GM18498 (cell line): Measurements from ENCODE around the gene PGLYRP4.
"Not testable (repeated sequence)": the region's sequence is repeated elsewhere in the genome, so short reads cannot be mapped to it uniquely, and the experiment has no call there.

Experiments
- ATAC-seq: cut with Tn5 transposase; IDR thresholded peaks from one replicate; pipeline ENCODE4 v1.9.1; 2021; ENCODE audit warnings: mild to moderate bottlenecking, moderate library complexity; ENCODE audit not compliant: unreplicated experiment

Gene PGLYRP4

DNA sequence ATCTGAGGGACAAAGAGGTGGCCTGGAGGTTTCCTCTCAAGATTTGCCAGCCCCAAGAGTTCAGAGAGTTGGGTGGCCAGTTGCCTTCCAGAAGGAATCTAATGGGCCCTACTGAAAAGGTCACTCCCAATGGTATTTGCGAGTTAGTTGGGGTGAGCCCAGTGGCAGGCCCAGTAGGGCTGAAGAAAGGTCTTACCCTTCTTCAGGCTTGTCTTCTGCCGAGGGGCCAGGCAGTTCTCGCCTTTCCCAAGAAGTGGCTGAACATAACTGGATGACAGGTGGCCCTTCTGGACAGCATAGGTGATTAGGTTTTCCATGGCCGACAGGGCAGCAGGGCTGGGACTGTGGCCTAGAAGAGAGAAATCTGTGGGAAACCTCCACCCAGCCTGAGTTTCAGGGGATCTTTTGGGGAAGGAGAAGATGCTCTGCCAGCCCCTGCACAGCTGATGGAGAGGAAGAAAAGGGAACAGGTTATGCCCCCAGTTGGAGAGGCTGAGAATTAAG lies 7.2 kb downstream of the PGLYRP4 start:
- ATAC-seq: no peak

DNA sequence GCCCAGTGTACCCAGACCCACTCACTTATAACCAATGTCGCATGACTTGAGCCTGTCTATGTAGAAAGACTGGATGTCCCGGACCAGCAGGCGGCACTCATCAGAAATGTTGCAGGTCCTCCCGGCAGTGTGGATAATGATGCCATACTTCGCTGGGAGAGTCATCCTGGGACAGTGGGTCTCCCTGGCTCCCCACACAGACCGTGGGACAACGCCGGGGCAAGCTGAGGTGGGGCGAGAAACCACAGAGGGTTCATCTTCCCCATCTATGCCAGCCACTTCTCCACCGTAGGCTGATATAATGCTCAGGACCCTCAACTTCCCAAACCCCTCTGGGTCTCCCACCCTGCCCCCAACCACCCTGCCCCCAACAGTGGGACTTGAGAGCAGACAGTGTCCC lies 8.3 kb downstream of the PGLYRP4 start:
- ATAC-seq: no peak

GRCh38 chr1:153339802-153340201 lies 8.8 kb downstream of the PGLYRP4 start:
- ATAC-seq: no peak

DNA sequence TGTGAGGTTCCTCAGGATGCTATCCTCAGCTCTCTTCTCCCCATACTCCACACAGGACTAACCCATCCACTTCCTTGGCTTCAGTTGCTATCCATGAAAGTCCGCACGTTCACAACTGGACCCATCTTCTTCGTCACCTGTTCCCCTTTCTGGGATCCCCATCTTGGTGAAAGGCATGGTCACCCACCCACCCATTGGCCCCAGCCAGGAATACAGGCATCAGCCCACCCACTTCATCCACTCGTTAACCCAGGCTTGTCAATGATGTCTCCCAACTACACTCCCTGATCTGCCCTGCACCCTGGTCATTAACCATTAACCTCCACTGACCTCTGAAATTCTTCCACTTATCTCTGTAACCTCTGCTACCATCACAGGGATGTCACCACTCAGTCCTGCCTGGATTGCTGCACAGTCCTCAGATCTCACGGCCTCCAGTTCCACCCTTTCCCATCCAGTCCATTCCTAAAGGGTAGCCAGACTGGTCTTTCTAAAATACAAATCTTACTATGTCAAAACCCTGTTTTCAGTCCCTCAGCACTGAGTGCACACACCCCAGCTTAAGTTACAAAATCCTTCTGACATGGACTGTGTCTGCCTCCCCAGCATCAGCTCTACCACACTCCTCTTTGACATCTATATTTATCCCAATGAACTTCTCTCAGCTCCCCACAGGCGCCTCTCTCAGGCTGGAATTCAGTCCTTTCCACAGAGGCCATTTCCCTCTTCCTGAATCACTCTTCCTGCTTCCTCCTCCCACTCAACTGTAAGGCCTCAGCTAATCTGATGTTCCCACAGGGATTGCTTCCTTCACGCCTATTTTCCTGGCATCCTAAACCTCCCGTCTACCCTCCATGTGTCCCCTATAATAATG lies 10.4 kb downstream of the PGLYRP4 start:
- no peak for ATAC-seq

- ATAC-seq: no peak
These were observed 12.0 kb downstream of the PGLYRP4 start for GRCh38 chr1:153336650-153337049.

GRCh38 chr1:153333902-153334301 lies 14.7 kb downstream of the PGLYRP4 start:
- ATAC-seq: no peak

GRCh38 chr1:153324912-153325311 lies 23.7 kb downstream of the PGLYRP4 start:
- ATAC-seq: no peak

- no peak for ATAC-seq
These were observed 26.1 kb downstream of the PGLYRP4 start for GRCh38 chr1:153322568-153322967.

- not testable (repeated sequence) for ATAC-seq
These were observed 30.5 kb downstream of the PGLYRP4 start for GRCh38 chr1:153318145-153318544.

- not testable (repeated sequence) for ATAC-seq
These were observed 32.6 kb downstream of the PGLYRP4 start for GRCh38 chr1:153316013-153316412.

DNA sequence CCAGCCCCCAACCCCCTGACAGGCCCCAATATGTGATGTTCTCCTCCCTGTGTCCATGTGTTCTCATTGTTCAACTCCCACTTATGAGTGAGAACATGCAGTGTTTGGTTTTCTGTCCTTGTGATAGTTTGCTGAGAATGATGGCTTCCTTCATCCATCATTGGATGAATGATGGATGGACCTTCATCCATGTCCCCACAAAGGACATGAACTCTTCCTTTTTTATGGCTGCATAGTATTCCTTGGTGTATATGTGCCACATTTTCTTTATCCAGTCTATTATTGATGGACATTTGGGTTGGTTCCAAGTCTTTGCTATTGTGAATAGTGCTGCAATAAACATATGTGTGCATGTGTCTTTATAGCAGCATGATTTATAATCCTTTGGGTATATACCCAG lies 34.3 kb downstream of the PGLYRP4 start:
- ATAC-seq: not testable (repeated sequence)

- ATAC-seq: no peak
These were observed 35.4 kb downstream of the PGLYRP4 start for GRCh38 chr1:153313288-153313687.

- ATAC-seq: no peak
These were observed 36.0 kb downstream of the PGLYRP4 start, which contains the start of gene PGLYRP3 for GRCh38 chr1:153312570-153313186. Gene PGLYRP3 (minus strand): TSS chr1:153312952. CDS start chr1:153310665, 2,287 bp downstream.

DNA sequence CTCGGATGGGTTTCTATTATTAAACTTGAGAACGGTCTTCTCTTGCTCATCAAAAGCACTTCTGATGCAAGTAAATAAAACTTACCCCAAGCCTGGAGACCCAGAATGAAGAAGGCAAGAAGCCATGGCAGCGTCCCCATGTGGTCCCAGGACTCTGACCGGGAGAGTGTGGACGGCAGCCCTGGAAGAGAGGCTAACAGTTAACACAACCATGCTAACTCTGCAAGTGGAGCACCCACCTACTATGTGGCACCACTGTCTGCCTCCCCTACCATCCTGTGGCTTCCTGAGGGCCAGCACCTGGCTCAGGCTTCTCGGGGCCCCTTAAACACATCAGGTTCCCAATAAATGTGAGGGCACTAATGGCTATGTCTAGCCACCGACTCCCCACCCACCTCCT lies 38.1 kb downstream of the PGLYRP4 start:
- ATAC-seq: no peak

GRCh38 chr1:153309441-153309840 lies 39.2 kb downstream of the PGLYRP4 start:
- no peak for ATAC-seq

GRCh38 chr1:153308540-153308939 lies 40.1 kb downstream of the PGLYRP4 start:
- no peak for ATAC-seq

GRCh38 chr1:153307221-153307600 lies 41.4 kb downstream of the PGLYRP4 start:
- no peak for ATAC-seq

GRCh38 chr1:153306303-153307220 lies 42.1 kb downstream of the PGLYRP4 start:
- no peak for ATAC-seq

GRCh38 chr1:153305682-153306081 lies 43.0 kb downstream of the PGLYRP4 start:
- no peak for ATAC-seq

DNA sequence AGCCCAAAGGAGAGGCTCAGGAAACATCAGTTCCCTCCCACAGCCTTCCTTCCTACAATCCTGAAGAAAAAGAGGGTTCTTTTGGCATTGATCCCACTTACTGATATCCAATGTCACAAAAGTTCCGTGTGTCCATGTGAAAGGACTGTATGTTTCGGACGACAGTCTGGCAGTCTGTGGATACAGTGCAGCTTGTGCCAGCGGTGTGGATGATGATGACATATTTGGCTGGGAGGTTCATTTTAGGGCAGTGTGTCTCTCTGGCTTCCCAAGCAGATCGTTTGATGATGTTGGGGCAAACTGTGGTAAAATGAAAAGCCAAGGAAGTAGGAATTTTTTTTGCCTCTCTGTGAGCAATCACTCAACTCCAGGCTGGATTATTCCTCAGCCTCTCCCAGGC lies 46.3 kb downstream of the PGLYRP4 start:
- ATAC-seq: no peak

- no peak for ATAC-seq
These were observed 54.8 kb downstream of the PGLYRP4 start for GRCh38 chr1:153293851-153294250.
